DND-41 (cell line): ENCODE data around the gene PTMA.

Source experiments
- ATAC-seq: fragments of 200-7000 bp; cut with Tn5 transposase; 3 replicates; pipeline ENCODE4 v1.9.1; 2021; ENCODE audit warnings: low read depth; ENCODE audit not compliant: insufficient read depth
- DNase-seq: peaks from one replicate; pipeline ENCODE4 v3.0.0-alpha.2; 2020
- H2AFZ ChIP-seq: 2 replicates; pipeline ENCODE4 v1.6.0; 2012; ENCODE audit warnings: low read depth, low read length
- H3K27ac ChIP-seq: 2 replicates; pipeline ENCODE4 v1.5.1; 2012; ENCODE audit warnings: low read length, inconsistent platforms
- H3K27me3 ChIP-seq: fragments of 200-600 bp; sonication (generic); 2 replicates; pipeline ENCODE4 v1.6.0; 2012; ENCODE audit warnings: low read length, mild to moderate bottlenecking, inconsistent platforms; ENCODE audit not compliant: insufficient read depth, poor library complexity
- H3K36me3 ChIP-seq: 2 replicates; pipeline ENCODE4 v1.5.1; 2012; ENCODE audit warnings: low read length, inconsistent platforms; ENCODE audit not compliant: insufficient read depth
- H3K4me1 ChIP-seq: 2 replicates; pipeline ENCODE4 v1.5.1; 2012; ENCODE audit warnings: mild to moderate bottlenecking, low read length; ENCODE audit not compliant: insufficient read depth
- H3K4me2 ChIP-seq: 2 replicates; pipeline ENCODE4 v1.6.0; 2012; ENCODE audit warnings: mild to moderate bottlenecking, moderate library complexity, low read length, inconsistent platforms; ENCODE audit not compliant: insufficient read depth
- H3K4me3 ChIP-seq, 2 experiments: fragments of 200-600 bp in 1 of 2; shearing (Covaris generic) in 1 of 2; 2 replicates each; pipeline ENCODE4 v1.5.1; 2012 to 2016; ENCODE audit warnings: inconsistent platforms in 2 of 2, low read length in 2 of 2, mild to moderate bottlenecking in 2 of 2, low read depth in 1 of 2, moderate library complexity in 1 of 2
- H3K79me2 ChIP-seq: 2 replicates; pipeline ENCODE4 v1.6.0; 2012; ENCODE audit warnings: low read length, inconsistent platforms; ENCODE audit not compliant: insufficient read depth
- H3K9ac ChIP-seq: 2 replicates; pipeline ENCODE4 v1.6.0; 2012; ENCODE audit warnings: low read depth, mild to moderate bottlenecking, inconsistent platforms, low read length, moderate library complexity
- H3K9me3 ChIP-seq: 2 replicates; pipeline ENCODE4 v1.5.1; 2012; ENCODE audit warnings: low read length, moderate library complexity, mild to moderate bottlenecking, inconsistent platforms; ENCODE audit not compliant: insufficient read depth, severe bottlenecking
- H4K20me1 ChIP-seq: 2 replicates; pipeline ENCODE4 v1.6.0; 2012; ENCODE audit warnings: low read length; ENCODE audit not compliant: insufficient read depth
- CTCF ChIP-seq: IDR thresholded peaks from 2 replicates; pipeline ENCODE4 v1.5.1; 2012; ENCODE audit warnings: borderline replicate concordance, low read length, moderate library complexity, mild to moderate bottlenecking; ENCODE audit not compliant: poor library complexity, severe bottlenecking; ENCODE audit errors: extremely low read depth
- EZH2 ChIP-seq: IDR thresholded peaks from 3 replicates; pipeline ENCODE4 v1.6.1; 2012; ENCODE audit warnings: borderline replicate concordance, low read depth, mild to moderate bottlenecking, moderate library complexity, low read length, inconsistent platforms; ENCODE audit not compliant: severe bottlenecking

Gene PTMA

DNA sequence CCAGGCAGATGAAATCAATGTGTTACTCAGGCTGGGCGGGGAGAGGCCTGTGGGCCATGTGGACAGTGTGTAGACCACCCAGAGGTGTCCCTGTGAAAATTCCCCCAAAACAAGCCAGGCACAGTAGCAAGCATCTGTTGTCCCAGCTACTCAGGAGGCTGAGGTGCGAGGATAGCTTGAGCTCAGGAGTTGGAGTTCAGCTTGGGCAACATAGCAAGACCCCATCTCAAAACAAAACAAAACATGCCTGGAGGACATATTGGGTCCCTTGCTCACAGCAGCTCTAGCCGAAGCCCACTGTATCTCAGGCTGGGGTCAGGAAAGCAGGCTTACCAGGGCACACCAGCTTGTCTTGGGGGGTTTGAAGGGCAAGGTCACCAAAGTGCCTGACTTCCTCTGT, 4.3 kb upstream of the PTMA start:
- Histone ChIP-seq H3K9ac (no peak overlapping the region), H3K4me3 (no peak overlapping the region), H3K36me3 (peaks cover 9% of the 10 kb centered on the region; the same call in 1 of the 2 replicates), H3K4me2 (no peak overlapping the region), H3K27ac (no peak overlapping the region), H3K9me3 (no peaks in the 10 kb centered on the region), H3K4me1 (peaks cover 13% of the 10 kb centered on the region), H3K79me2 (peaks cover 42% of the 10 kb centered on the region), H4K20me1 (peaks cover 6% of the 10 kb centered on the region), H2AFZ (no peak overlapping the region), H3K27me3 (no peaks in the 10 kb centered on the region)
- TF ChIP-seq EZH2 (no peak), CTCF (no peak)
- ATAC-seq = no peak
- no peak for DNase-seq

DNA sequence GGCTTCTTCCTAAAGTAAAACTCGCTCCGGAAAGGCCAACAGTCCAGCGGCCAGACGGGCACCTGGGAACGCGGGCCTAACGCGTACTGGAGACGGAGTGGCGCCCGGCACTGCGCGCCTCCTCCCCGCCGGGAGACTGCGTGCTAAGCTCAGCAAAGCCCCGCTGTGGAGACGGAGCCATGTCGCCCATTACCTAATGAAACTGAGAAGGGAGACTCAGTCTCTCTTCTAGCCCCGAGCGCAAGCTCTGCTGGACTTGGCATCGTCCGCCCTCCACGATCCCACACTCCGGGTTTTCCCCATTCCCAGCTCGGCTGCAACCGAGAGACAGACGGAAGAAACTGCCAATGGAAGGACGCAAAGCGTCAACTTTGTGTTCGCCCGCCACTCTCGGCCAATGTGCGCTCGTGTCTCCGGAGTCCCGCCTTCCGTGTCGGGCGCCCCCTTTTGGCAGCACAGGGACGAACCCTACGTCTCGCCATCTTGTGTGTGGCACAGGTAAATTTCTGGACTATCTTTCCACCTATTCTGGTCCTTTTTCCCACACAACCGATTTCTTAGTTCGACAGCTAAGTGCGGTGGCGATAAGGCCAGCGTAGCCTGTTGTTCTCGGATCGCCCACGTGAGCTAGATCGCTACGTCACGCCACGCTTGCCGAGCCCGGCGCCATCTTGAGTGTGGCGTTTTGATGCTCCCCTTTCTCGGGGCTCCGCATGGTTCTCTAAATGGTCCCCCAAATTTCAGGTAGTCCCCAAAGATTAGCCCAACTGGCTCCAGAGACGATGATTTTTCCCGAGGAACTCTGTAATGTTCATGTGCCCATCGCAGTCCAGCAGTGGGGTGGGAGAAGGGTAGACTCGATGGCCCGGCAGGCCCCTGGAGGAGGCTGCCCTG, 1.3 kb upstream of the PTMA start:
- Histone ChIP-seq H3K27ac (peak overlapping the region; percentile 99), H3K4me1 (peaks cover 23% of the 10 kb centered on the region), H3K36me3 (peaks cover 38% of the 10 kb centered on the region), H2AFZ (peak overlapping the region; percentile 85), H3K27me3 (no peaks in the 10 kb centered on the region), H4K20me1 (peaks cover 35% of the 10 kb centered on the region), H3K9ac (peak overlapping the region; percentile 100), H3K79me2 (peaks cover 71% of the 10 kb centered on the region), H3K4me3 (peak overlapping the region; percentile 59 to 74), H3K9me3 (no peaks in the 10 kb centered on the region), H3K4me2 (peak overlapping the region; percentile 94)
- ATAC-seq (peak; percentile 55), DNase-seq (peak; percentile 98)
- TF ChIP-seq EZH2 (no peak), CTCF (peak; percentile 99)

- Histone ChIP-seq H3K36me3 (peaks cover 44% of the 10 kb centered on the region), H3K4me1 (peaks cover 29% of the 10 kb centered on the region), H2AFZ (peak overlapping the region; percentile 85), H3K4me2 (peak overlapping the region; percentile 94), H3K79me2 (peaks cover 77% of the 10 kb centered on the region), H3K9ac (peak overlapping the region; percentile 100), H3K4me3 (peak overlapping the region; percentile 36 to 74), H3K9me3 (no peaks in the 10 kb centered on the region), H3K27me3 (no peaks in the 10 kb centered on the region), H3K27ac (peak overlapping the region; percentile 99), H4K20me1 (peaks cover 41% of the 10 kb centered on the region)
- DNase-seq (no peak), ATAC-seq (no peak; the same call in 2 of the 3 replicates)
- TF ChIP-seq CTCF = no peak
- TF ChIP-seq EZH2 = no peak
Measured at GRCh38 chr2:231707625-231707926, 749 bp upstream of the PTMA start.
